Measurements from ENCODE around the gene ITGA2B.

ITGA2B gene

GRCh38 chr17:44408786-44409185, 19.3 kb upstream of the ITGA2B start:
- peaks cover 18% of the 10 kb centered on the region for H3K4me1 ChIP-seq (ENCODE audit: low read length)
- peak overlapping the region; percentile 62 for H3K27ac ChIP-seq (ENCODE audit: low read length)
- H3K79me2 ChIP-seq (ENCODE audit: low read length), result no peaks in the 10 kb centered on the region; the same call in 1 of the 2 replicates
- peak overlapping the region; percentile 60 for H3K4me2 ChIP-seq (ENCODE audit: low read length)
- no peaks in the 10 kb centered on the region for H3K27me3 ChIP-seq (ENCODE audit: low read depth, low read length)
- H4K20me1 ChIP-seq (ENCODE audit: insufficient read depth, low read length), result peaks cover 2% of the 10 kb centered on the region; the same call in 1 of the 2 replicates
- H3K9ac ChIP-seq (ENCODE audit: low read length), result no peak overlapping the region
- no peak for TF ChIP-seq CTCF (IDR thresholded peaks at IDR 0.05; ENCODE audit: low read depth, low read length)
- no peak for TF ChIP-seq EZH2phosphoT487 (IDR thresholded peaks at IDR 0.05; ENCODE audit: low read depth)
- H3K9me3 ChIP-seq (ENCODE audit: insufficient read depth, low read length), result no peaks in the 10 kb centered on the region
- H2AFZ ChIP-seq (ENCODE audit: low read depth, low read length), result no peak overlapping the region
- H3K36me3 ChIP-seq (replicated peaks; ENCODE audit: low read depth, low read length), result peaks cover 27% of the 10 kb centered on the region
- H3K4me3 ChIP-seq (ENCODE audit: low read length), result no peak overlapping the region

GRCh38 chr17:44402564-44403172, 13.2 kb upstream of the ITGA2B start:
- TF ChIP-seq EZH2phosphoT487 (IDR thresholded peaks at IDR 0.05; ENCODE audit: low read depth), result no peak
- no peak for TF ChIP-seq CTCF (IDR thresholded peaks at IDR 0.05; ENCODE audit: low read depth, low read length)
- no peaks in the 10 kb centered on the region for H4K20me1 ChIP-seq (ENCODE audit: insufficient read depth, low read length)
- H3K9me3 ChIP-seq (ENCODE audit: insufficient read depth, low read length), result no peaks in the 10 kb centered on the region
- no peak overlapping the region for H3K4me3 ChIP-seq (ENCODE audit: low read length)
- H3K27me3 ChIP-seq (ENCODE audit: low read depth, low read length), result no peaks in the 10 kb centered on the region
- no peak overlapping the region for H2AFZ ChIP-seq (ENCODE audit: low read depth, low read length)
- no peaks in the 10 kb centered on the region; the same call in 1 of the 2 replicates for H3K79me2 ChIP-seq (ENCODE audit: low read length)
- no peak overlapping the region for H3K9ac ChIP-seq (ENCODE audit: low read length)
- peak overlapping the region; percentile 31 for H3K4me2 ChIP-seq (ENCODE audit: low read length)
- peak overlapping the region; percentile 39 for H3K27ac ChIP-seq (ENCODE audit: low read length)
- H3K4me1 ChIP-seq (ENCODE audit: low read length), result peaks cover 12% of the 10 kb centered on the region
- H3K36me3 ChIP-seq (replicated peaks; ENCODE audit: low read depth, low read length), result peaks cover 39% of the 10 kb centered on the region

- Histone ChIP-seq H2AFZ (ENCODE audit: low read depth, low read length) (no peak overlapping the region), H3K27me3 (ENCODE audit: low read depth, low read length) (no peaks in the 10 kb centered on the region), H3K9ac (ENCODE audit: low read length) (no peak overlapping the region), H3K36me3 (replicated peaks; ENCODE audit: low read depth, low read length) (peaks cover 40% of the 10 kb centered on the region), H3K9me3 (ENCODE audit: insufficient read depth, low read length) (no peaks in the 10 kb centered on the region), H3K79me2 (ENCODE audit: low read length) (no peaks in the 10 kb centered on the region), H3K27ac (ENCODE audit: low read length) (0 out of 2 replicates have a peak overlapping the region, but pooled peaks have one; percentile 4), H3K4me3 (ENCODE audit: low read length) (no peak overlapping the region), H3K4me2 (ENCODE audit: low read length) (no peak overlapping the region), H3K4me1 (ENCODE audit: low read length) (peaks cover 12% of the 10 kb centered on the region), H4K20me1 (ENCODE audit: insufficient read depth, low read length) (no peaks in the 10 kb centered on the region)
- TF ChIP-seq CTCF (IDR thresholded peaks at IDR 0.05; ENCODE audit: low read depth, low read length) (peak; percentile 68), EZH2phosphoT487 (IDR thresholded peaks at IDR 0.05; ENCODE audit: low read depth) (no peak)
These were observed 10.9 kb upstream of the ITGA2B start for GRCh38 chr17:44400226-44400847.

All from OCI-LY3 (cell line).